Mesothelial cell of epicardium (in vitro differentiated cells): ENCODE data around the gene ACP6. TPM values are rescaled to one million over a fixed set of nuclear protein-coding genes. Genes with fewer than 3 reads are reported as not detected.

Experiments
- DNase-seq, 2 experiments: peaks; one replicate each; pipeline ENCODE4 v3.0.0; 2021; ENCODE audit warnings: low spot score in 2 of 2; ENCODE audit not compliant: unreplicated experiment in 2 of 2
- H3K27ac Mint-ChIP-seq: 2 replicates; pipeline ENCODE4 v1.8.0; 2021; ENCODE audit warnings: mixed read lengths
- H3K27me3 Mint-ChIP-seq: 2 replicates; pipeline ENCODE4 v1.8.0; 2021; ENCODE audit warnings: low read depth, mixed read lengths
- H3K36me3 Mint-ChIP-seq: 2 replicates; pipeline ENCODE4 v1.8.0; 2021; ENCODE audit warnings: mixed read lengths
- H3K4me1 Mint-ChIP-seq: 2 replicates; pipeline ENCODE4 v1.8.0; 2021; ENCODE audit warnings: mixed read lengths
- H3K4me3 Mint-ChIP-seq: 2 replicates; pipeline ENCODE4 v1.8.0; 2021; ENCODE audit warnings: mild to moderate bottlenecking, moderate library complexity, mixed read lengths
- H3K9me3 Mint-ChIP-seq: 2 replicates; pipeline ENCODE4 v1.8.0; 2021; ENCODE audit warnings: mixed read lengths
- total RNA-seq: library from RNA; stranded (reverse); gene quantifications from 3 replicates; pipeline ENCODE4 v1.2.1, GENCODE V29; 2021
- TF ChIP-seq, protein P1 (sequence below): fragments of 200-600 bp; sonication (generic); IDR thresholded peaks from one replicate; pipeline ENCODE4 v1.5.0; 2021; ENCODE audit warnings: antibody characterized with exemption; ENCODE audit not compliant: unreplicated experiment

Gene ACP6
- total RNA-seq, 1 donor from 2014 or later, result 23.1 TPM

DNA sequence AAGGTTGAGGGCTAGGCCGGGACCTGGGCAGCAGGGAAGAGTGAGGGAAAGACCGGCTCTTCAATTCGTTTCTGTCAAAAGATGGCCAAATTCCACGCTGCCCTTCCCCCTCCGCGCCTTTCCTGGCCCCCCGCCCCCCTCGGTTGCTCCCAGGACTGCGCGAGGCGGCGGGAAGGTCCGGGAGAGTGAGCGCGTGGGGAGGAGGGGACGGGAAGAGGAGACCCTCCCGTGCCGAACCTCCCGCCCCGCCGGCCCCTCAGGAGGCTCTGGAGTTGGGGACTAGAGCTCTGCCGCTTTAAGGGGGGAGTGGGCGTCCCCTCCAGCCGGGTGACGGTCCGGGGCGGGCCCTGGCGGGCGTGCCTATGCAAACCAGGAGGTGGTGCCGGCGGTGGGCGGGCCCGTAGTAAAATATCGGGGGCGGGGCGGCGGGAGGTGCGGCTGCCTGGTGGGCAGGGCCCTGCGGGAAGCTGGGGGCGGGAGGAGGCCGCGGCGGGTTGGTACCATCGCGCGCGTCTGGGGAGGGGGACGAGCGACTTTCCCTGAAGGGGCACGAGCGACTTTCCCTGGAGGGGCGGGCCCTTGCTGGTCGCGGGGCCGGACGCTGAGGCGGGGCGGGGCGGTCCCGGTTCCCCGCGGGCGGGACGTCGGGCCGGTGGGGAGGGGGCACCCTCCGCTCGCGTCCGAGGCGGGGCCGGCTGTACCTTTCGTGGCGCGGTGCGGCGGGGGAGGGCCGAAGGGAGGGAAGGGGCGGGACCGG, 70.8 kb downstream of the ACP6 start:
- peak; percentile 97 for DNase-seq
- peaks cover 26% of the 10 kb centered on the region for H3K4me1 Mint-ChIP-seq
- peak overlapping the region; percentile 96 for H3K27ac Mint-ChIP-seq
- H3K36me3 Mint-ChIP-seq, result peaks cover 1% of the 10 kb centered on the region
- no peaks in the 10 kb centered on the region for H3K27me3 Mint-ChIP-seq
- H3K4me3 Mint-ChIP-seq, result peak overlapping the region; percentile 91
- TF ChIP-seq, protein P1, sequence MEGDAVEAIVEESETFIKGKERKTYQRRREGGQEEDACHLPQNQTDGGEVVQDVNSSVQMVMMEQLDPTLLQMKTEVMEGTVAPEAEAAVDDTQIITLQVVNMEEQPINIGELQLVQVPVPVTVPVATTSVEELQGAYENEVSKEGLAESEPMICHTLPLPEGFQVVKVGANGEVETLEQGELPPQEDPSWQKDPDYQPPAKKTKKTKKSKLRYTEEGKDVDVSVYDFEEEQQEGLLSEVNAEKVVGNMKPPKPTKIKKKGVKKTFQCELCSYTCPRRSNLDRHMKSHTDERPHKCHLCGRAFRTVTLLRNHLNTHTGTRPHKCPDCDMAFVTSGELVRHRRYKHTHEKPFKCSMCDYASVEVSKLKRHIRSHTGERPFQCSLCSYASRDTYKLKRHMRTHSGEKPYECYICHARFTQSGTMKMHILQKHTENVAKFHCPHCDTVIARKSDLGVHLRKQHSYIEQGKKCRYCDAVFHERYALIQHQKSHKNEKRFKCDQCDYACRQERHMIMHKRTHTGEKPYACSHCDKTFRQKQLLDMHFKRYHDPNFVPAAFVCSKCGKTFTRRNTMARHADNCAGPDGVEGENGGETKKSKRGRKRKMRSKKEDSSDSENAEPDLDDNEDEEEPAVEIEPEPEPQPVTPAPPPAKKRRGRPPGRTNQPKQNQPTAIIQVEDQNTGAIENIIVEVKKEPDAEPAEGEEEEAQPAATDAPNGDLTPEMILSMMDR, result no peak
- no peaks in the 10 kb centered on the region for H3K9me3 Mint-ChIP-seq

DNA sequence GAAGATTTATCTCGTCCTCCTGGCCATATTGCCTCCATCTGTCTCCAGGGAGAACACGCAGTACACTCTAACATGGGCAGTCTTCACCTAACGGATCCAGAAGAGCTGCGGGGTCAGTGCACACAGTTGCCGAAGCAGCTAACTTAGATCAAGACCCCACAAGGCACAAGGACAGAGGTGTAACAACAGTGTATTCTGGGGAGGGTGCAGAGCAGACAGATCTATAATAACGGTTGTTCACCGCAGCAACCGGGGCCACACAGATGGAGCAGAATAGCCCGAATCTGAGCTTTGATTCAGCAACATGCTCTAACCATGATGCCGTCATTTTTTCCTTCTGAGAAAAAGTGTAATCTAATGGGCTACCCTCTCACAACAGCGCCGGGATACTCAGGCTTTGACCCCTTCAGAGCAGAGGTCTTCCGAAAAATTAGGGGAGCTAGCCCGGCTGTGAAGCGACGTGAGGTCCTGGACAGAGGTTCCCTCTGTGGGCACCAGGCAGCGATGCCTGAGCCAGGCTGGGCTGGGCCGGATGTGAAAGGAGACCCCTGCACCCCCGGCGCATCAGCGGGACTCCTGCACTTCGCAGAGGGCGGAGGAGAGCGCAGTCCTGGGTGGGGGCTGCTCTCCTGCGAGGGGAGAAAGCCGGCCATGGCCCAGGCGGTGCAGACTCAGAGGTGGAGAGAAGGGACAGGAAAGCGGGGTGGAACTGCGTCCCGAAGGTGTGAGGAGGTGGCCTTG, 71.5 kb downstream of the ACP6 start:
- TF ChIP-seq, protein P1, result no peak
- Mint-ChIP-seq H3K36me3 (no peaks in the 10 kb centered on the region), H3K27ac (peak overlapping the region; percentile 96), H3K9me3 (no peaks in the 10 kb centered on the region), H3K27me3 (no peaks in the 10 kb centered on the region), H3K4me3 (peak overlapping the region; percentile 91), H3K4me1 (peaks cover 26% of the 10 kb centered on the region)
- DNase-seq, result peak; percentile 45 to 68

DNA sequence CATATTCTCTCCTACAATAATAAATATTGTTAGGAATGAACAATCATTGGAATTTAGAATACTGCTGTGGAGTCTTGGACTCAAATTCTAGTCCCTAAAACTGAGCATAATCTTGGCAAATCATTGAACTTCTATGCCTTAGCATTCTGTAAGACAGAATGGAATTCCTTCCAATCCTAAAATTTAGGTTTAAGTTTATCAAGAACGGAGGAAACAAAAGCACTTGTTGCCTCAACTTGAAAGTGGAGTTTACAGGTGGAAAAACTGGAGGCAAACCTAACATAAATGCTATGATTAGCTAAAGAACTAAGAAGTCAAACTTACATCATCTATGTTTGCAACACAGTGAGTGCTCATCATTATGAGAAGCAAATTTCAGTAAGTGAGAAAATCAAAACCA, 73.3 kb downstream of the ACP6 start:
- H3K9me3 Mint-ChIP-seq, result peaks cover 4% of the 10 kb centered on the region
- H3K4me3 Mint-ChIP-seq, result no peak overlapping the region
- TF ChIP-seq, protein P1, result no peak
- H3K27ac Mint-ChIP-seq, result no peak overlapping the region
- H3K4me1 Mint-ChIP-seq, result peaks cover 18% of the 10 kb centered on the region
- H3K27me3 Mint-ChIP-seq, result no peaks in the 10 kb centered on the region
- DNase-seq, result no peak
- no peaks in the 10 kb centered on the region for H3K36me3 Mint-ChIP-seq

Other genes with a start within 250 kb of the ACP6 start
- 63.6 to 64.2 TPM (median 63.7 TPM) in 3 replicates for gene BCL9, start 129.0 kb downstream of the ACP6 start, total RNA-seq
- gene GJA5, start 90.1 kb upstream of the ACP6 start, total RNA-seq, result 0.61 to 1.3 TPM (median 0.62 TPM) in 3 replicates
- not detected in 3 replicates for gene GJA8, start 232.3 kb upstream of the ACP6 start, total RNA-seq